Measurements from ENCODE around the gene SPNS2. TPM values are rescaled to one million over a fixed set of nuclear protein-coding genes. Genes with fewer than 3 reads are reported as not detected.

The SPNS2 gene
- total RNA-seq, 1 experiment from 2014 or later: 0.33 TPM

DNA sequence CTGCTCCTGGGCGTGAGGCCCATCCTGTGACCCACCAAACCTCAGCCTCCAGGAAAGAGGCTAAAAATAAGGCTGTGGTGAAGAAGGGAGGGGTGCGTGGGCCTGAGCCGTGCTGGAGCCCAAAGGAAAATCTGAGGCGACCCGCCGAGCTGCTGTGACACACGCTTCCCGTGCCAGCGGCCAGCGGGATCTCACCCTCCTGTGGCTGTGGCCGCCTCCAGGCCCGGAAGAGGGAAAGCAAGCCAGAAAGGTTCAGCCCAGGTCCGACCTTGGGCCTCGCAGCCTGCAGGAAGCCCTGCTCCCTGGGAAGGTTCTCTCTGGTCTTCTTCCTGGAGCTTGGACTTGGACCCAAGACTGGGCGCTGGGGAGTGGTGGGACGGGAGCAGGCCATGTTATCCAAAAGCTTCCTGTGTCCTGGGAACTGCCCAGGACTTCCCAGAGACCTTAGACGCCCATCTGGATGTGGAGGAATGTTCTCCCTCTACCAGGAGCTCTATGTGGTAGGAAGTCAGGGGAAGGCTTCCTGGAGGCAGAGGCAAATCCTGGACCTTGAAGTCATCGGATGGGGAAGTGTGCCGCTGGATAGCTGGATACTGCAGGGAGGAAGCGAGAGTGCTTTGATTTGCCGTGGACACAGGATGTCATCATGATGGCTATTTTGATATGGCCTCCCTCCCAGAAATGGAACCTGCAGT is 11.4 kb downstream of the SPNS2 start:
- no peaks in the 10 kb centered on the region for H3K4me1 ChIP-seq (ENCODE audit: insufficient read depth, low read length)
- H3K9me3 Mint-ChIP-seq: no peaks in the 10 kb centered on the region; a peak in 1 of 5 replicates
- H4K20me1 ChIP-seq (ENCODE audit: control insufficient read depth, insufficient read depth, insufficient read length): no peaks in the 10 kb centered on the region
- no peak overlapping the region for H2AFZ ChIP-seq (ENCODE audit: low read length)
- H3K23ac ChIP-seq (ENCODE audit: insufficient read length, low read depth, low read length): no peak overlapping the region
- H4K8ac ChIP-seq (replicated peaks; ENCODE audit: insufficient read length, low read depth, low read length): no peak overlapping the region
- no peak overlapping the region for H3K27ac ChIP-seq (ENCODE audit: insufficient read length, low read depth, low read length)
- H3K36me3 Mint-ChIP-seq (ENCODE audit: insufficient read depth in 1 of 3, low read depth in 3 of 3): no peaks in the 10 kb centered on the region
- H2BK120ac ChIP-seq (ENCODE audit: low read depth, low read length, poor library complexity, severe bottlenecking): no peak overlapping the region
- no peak for DNase-seq
- H3K9me3 ChIP-seq (ENCODE audit: control insufficient read depth, low read depth, low read length): no peaks in the 10 kb centered on the region
- H3K14ac ChIP-seq (ENCODE audit: insufficient read depth, low read length): no peak overlapping the region
- WGBS (ENCODE audit: extremely low coverage, insufficient read length, low lambda C conversion rate): no CpG with 5 or more reads among the region's 21 CpGs
- H3K27ac Mint-ChIP-seq: no peak overlapping the region
- TF ChIP-seq, protein P1, sequence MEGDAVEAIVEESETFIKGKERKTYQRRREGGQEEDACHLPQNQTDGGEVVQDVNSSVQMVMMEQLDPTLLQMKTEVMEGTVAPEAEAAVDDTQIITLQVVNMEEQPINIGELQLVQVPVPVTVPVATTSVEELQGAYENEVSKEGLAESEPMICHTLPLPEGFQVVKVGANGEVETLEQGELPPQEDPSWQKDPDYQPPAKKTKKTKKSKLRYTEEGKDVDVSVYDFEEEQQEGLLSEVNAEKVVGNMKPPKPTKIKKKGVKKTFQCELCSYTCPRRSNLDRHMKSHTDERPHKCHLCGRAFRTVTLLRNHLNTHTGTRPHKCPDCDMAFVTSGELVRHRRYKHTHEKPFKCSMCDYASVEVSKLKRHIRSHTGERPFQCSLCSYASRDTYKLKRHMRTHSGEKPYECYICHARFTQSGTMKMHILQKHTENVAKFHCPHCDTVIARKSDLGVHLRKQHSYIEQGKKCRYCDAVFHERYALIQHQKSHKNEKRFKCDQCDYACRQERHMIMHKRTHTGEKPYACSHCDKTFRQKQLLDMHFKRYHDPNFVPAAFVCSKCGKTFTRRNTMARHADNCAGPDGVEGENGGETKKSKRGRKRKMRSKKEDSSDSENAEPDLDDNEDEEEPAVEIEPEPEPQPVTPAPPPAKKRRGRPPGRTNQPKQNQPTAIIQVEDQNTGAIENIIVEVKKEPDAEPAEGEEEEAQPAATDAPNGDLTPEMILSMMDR (conservative IDR thresholded peaks at IDR 0.05): no peak
- H2AK5ac ChIP-seq (ENCODE audit: insufficient read length, low read length): no peak overlapping the region
- H4K91ac ChIP-seq (ENCODE audit: insufficient read length, low read depth, low read length): no peak overlapping the region
- H3K4me3 Mint-ChIP-seq: no peak overlapping the region
- no peaks in the 10 kb centered on the region for H3K23me2 ChIP-seq (ENCODE audit: insufficient read length, low read depth, low read length, poor library complexity, severe bottlenecking)
- H4K5ac ChIP-seq (ENCODE audit: insufficient read length, low read depth, low read length): no peak overlapping the region
- no peak overlapping the region for H3K4me2 ChIP-seq (ENCODE audit: insufficient read depth, insufficient read length, low read length)
- H3K4ac ChIP-seq (ENCODE audit: low read depth, low read length): no peak overlapping the region
- no peaks in the 10 kb centered on the region for H3K79me1 ChIP-seq (ENCODE audit: insufficient read depth, low read depth, low read length, poor library complexity, severe bottlenecking)
- H2BK20ac ChIP-seq (ENCODE audit: low read depth, low read length, poor library complexity, severe bottlenecking): no peak overlapping the region
- no peak overlapping the region for H3K56ac ChIP-seq (ENCODE audit: insufficient read length, low read depth, low read length)
- H2BK15ac ChIP-seq (ENCODE audit: low read depth, low read length): no peak overlapping the region
- H3T11ph ChIP-seq (ENCODE audit: low read length): no peak overlapping the region
- H3K79me2 ChIP-seq (ENCODE audit: insufficient read depth, low read length): no peaks in the 10 kb centered on the region
- H3K27me3 Mint-ChIP-seq (ENCODE audit: low read depth): peaks cover 24% of the 10 kb centered on the region
- H3K18ac ChIP-seq (ENCODE audit: insufficient read length, low read depth, low read length): no peak overlapping the region
- no peak overlapping the region for H2BK12ac ChIP-seq (ENCODE audit: insufficient read length, low read depth, low read length)
- H3K27me3 ChIP-seq (ENCODE audit: insufficient read depth, low read length): no peaks in the 10 kb centered on the region
- H3K9ac ChIP-seq (ENCODE audit: extremely low read depth, insufficient read length, low read length): no peak overlapping the region
- H3K4me1 Mint-ChIP-seq: peaks cover 12 to 24% of the 10 kb centered on the region in 2 experiments
- H2BK5ac ChIP-seq (ENCODE audit: insufficient read length, low read length): no peak overlapping the region
